HG02938 (cell line): ENCODE results near the gene KANK3.
A peak's percentile ranks its signal among the peaks of the same experiment; 100 is the strongest.

Experiments used
- ATAC-seq: cut with Tn5 transposase; IDR thresholded peaks from one replicate; pipeline ENCODE4 v1.9.1; 2021; ENCODE audit warnings: mild to moderate bottlenecking, moderate library complexity; ENCODE audit not compliant: unreplicated experiment

KANK3 gene

DNA sequence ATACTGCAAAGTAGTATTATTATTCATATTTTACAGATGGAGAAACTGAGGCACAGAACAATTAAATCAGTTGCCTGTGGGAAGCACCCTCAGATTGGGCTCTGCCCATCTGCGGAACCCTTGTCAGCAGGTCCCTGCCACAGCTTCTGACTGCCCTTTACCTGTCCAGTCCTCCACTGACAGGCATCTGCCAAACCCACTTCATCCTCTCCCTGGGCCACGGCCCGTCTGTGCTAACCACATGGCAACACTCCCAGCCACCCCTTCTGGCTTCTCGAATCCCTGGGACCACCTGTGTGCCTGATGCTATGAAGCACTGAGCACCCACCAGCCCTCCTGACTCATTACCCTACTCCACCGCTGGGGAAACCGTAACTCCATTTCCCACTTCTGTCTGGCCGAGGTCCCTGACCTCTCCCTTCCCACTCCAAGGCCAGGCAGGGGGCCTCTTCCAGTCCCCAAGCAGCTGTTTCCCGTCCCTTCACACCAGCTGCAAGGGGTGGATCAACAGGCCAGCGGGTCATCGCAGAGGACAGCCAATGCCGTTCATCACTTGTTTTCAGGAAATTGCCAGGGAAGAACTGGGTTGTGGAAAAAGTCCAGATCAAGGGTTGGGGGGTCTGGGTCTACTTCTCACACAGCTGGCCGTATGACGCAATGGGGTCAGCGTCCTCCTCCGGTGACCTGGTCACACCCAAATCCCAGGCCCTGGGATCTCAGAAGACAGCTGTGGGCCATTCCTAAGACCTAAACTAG is 2.5 kb downstream of the KANK3 start:
- ATAC-seq, result no peak

- ATAC-seq, result no peak
Observed at GRCh38 chr19:8338835-8339234, 4.2 kb downstream of the KANK3 start.

- no peak for ATAC-seq
Observed at GRCh38 chr19:8337728-8338127, 5.3 kb downstream of the KANK3 start.

DNA sequence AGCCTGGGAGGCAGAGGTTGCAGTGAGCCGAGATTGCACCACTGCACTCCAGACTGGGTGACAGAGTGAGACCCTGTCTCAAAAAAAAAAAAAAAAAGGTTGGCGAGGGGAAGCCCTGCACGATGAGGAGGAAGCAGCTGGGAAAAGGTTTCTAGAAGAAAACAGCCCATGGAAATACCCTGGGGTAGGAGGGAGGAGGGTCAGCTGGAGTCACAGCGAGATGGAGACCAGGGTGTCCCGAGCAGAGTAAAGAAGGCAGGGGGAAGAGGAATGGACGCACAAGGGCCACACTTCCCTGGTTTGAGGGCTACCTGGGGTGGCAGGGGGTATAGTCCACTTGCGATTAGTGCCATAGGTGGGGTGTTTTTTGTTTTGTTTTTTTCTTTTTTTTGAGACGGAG is 6.4 kb downstream of the KANK3 start:
- no peak for ATAC-seq

DNA sequence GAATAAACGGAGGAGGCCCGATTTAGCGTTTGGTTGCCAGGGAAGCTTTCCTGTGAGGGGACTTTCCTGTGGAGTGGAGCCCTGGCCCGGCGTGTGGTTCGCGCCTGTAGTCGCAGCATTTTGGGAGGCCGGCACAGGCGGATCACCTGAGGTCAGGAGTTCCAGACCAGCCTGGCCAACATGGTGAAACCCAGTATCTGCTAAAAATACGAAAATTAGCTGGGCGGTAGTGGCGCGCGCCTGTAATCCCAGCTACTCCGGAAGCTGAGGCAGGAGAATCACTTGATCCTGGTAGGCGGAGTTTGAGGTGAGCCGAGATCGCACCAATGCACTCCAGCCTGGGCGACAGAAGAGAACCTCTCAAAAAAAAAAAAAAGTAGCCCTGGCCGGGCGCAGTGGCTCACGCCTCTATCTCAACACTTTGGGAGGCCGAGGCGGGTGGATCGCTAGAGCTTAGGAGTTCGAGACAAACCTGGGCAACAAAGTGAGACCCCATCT is 6.9 kb downstream of the KANK3 start:
- no peak for ATAC-seq

DNA sequence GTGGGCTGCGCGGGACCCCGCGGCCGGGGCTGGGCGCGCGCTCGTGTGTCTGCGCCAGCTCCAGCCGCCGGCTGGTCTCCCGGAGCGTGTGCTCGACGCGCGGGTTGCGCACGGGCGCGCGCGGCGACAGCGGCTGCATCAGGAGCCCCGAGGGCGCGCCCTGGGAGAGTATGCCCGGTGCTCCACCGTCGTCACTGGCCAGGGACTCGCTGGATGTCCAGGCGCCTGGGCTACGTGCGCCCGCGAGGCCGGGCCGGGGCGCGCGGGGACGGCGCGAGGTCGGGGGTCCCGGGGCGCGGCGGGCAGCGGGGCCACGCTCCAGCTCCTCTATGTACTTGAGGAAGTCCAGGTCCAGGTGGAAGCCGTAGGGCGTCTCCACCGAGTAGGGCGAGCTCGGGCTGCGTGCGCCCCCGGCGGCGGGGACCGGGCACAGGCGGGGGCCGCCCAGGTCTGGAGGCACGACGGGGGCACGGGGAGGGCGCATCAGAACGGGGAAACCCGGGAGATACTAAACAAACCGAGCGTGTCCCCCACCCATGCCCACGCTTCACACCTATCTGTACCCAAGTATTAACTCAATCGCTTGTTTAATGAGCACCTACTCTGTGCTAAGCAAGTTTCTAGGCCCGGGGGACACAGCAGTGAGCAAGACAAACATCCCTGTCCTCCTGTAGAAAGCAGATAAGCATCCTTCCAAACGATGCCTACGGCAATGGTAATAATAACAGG is 7.6 kb downstream of the KANK3 start:
- ATAC-seq, result no peak

DNA sequence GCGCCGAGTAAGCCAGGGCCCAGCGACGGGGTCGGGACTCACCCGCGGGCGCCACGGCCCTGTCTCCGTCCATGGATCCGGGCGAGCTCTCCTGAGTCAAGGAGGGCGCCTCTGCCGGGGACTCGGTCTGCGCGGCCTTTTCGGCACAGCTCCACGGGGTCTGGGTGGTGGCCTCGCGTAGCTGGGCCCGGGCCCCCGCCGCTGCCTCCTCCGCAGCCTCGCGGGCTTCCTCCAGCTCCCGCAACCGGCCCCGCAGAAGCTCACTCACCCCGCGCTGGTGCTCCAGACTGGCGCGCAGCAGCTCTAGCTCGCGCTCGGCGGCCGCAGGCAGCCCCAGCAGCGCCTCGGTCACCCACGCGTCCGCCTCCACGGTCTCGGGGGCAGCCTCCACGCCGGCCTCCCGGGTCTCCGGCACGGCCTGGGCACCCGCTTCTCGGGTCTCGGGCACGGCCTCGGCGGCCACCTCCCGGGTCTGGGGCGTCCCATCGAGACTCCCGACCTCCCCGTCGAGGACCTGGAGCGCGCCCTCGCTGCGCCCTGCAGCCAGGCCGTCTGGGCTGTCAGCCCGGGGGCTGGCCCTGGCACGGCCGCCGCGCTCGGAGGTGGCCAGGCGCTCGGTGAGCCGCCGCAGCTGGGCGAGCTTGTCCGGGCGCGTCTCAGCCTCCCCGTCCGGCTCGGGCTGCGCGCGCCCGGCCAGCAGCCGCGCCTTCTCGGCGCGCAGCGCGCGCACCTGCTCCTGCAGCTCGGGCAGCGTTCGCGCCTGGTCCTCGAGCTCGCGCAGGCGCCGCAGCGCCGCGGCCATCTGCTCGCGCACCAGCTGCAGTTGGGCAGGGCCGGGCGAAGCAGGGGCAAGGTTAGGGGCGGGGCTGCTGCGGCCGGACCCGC is 8.4 kb downstream of the KANK3 start:
- ATAC-seq, result no peak

DNA sequence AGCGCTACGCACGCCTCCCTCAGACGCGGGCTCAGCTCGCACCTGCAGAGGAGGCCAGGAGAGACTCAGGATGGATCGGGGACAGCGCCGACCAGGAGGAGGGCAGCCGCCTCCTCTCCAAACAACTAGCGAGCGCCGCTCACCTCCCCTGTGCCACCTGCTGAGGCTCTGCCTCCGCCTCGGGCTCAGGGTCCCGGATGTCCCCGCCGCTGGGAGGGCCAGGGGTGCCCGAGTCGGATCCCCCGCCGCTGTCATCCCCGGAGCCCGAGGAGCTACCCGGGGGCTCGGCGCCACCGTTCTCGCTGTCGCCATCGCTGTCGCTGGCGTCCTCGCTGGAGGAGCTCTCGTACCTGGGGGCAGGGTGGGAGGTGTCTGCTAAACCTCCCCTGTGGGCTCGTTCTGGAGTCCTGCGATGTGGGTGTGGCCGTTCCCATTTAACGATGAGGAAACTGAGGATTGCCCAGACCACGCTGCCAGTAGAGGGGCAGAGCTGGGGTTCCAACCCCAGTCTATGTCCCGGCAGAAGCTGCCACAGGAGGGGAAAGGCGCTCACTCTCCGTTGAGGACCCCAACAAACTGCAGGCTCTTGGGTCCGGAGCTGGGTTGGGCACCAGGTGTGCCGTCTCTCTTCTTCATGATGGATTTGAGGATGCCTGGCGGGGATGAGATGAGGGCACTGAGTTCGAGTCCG is 9.2 kb downstream of the KANK3 start:
- no peak for ATAC-seq

GRCh38 chr19:8332976-8333766 is 9.9 kb downstream of the KANK3 start:
- ATAC-seq, result no peak

DNA sequence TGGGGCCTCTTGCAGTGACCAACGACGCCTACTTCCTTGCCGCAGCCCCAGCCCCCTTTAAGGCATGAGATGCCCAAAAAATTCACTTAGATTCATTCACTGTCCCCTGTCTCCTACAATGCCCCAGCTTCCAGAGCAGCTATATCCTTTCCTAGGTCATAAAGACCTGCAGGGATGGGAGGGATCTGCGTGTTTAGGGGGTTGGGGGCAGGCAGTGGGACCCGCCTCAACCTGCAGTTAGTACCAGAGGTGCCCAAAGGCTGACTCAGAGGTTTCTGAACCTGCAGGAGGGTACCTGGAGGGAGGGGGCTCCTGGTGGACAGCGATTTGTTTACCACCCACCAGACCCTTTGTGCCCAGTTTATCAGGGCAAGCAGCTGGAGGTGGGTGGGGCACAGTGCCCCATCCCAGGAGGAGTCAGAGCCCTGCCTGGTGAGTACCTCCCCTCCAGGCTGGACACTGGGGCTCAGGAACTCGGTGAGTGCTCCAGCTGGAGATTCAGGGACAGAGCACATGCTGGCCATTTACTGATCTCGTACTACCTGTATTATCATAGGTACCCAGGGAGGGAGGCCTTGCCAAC is 11.7 kb downstream of the KANK3 start:
- no peak for ATAC-seq

- no peak for ATAC-seq
Observed at GRCh38 chr19:8329996-8330395, 13.1 kb downstream of the KANK3 start.

- no peak for ATAC-seq
Observed at GRCh38 chr19:8325454-8325853, 17.6 kb downstream of the KANK3 start.

DNA sequence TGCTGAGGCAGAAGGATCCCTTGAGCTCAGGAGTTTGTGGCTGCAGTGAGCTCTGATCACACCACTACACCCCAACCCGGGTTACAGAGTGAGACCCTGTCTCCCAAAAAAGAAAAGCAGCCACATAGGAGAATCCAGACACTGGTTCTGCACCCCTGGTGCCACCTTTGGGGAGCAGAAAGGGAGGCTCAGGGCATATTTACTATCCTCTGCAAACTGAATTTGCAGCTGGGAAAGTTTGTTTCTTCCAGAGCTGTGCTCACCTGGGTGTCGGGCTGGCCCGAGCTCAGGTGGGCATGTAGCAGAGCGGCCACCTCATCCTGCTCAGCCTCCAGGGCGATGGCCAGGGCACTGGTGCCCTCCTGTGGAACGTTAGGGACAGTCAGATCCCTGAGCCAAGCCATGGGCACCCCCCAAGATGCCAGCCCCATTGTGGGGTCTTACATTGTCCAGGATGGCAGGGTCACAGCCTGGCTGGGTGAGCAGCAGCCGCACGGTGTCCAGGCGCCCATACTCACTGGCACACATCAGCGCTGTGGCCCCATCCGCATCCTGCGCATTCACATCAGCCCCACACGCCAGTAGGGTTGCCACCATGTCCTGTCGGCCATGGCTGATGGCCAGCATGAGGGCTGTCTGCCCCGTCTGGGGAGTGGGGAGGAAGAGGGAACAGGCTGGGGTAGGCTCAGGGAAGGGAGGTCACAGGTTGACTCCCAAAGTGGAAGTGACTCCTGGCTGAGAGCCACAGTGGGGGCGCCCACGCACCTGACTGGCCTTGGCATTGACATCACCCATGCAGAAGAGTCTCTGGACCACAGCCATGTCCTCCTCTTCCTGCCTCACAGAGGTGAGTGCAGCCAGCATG is 18.6 kb downstream of the KANK3 start:
- ATAC-seq, result no peak

GRCh38 chr19:8323781-8324185 is 19.3 kb downstream of the KANK3 start:
- ATAC-seq, result no peak

DNA sequence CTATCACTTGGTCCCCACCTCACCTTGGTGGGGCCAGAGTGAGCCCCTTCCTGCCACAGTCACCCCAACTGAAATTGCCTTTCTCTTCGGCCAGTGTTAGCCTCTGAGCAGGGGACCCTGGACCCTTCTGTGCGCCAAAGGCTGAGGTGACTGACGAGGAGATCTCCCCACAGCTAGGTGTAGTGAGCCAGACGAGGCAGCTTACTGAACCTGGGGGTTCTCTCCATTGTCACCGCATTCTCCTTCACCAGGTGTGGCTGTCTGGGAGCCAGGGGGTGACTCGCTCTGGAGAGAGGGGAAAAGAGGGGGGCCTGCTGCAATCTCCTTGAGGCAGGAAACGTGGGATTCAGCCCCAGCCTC is 20.4 kb downstream of the KANK3 start:
- ATAC-seq, result no peak

DNA sequence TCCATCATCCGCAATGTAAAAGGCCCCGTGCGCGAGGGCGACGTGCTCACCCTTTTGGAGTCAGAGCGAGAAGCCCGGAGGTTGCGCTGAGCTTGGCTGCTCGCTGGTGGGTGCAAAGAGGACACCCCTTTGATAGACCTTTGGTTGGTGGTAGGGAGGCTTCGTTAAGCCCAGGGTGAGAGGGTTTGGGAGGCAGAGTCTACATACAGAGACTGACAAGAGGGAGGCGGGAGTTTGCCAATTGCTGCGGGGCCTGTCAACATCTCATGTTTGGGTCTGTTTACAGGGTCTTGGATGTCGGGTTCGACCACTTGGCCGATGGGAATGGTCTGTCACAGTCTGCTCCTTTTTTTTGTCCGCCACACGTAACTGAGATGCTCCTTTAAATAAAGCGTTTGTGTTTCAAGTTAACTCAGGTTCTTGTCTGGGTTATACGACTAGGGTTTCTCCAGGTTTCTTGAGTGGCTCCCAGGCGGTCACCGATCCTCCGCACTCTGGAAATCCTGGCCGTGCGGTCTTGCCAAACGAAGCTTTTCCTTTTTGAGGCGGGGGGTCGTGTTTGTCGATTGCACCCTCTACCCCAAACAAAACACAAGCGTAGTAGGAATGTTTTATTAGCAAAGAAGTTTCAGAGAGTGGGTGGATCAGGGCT is 20.9 kb downstream of the KANK3 start:
- no peak for ATAC-seq

DNA sequence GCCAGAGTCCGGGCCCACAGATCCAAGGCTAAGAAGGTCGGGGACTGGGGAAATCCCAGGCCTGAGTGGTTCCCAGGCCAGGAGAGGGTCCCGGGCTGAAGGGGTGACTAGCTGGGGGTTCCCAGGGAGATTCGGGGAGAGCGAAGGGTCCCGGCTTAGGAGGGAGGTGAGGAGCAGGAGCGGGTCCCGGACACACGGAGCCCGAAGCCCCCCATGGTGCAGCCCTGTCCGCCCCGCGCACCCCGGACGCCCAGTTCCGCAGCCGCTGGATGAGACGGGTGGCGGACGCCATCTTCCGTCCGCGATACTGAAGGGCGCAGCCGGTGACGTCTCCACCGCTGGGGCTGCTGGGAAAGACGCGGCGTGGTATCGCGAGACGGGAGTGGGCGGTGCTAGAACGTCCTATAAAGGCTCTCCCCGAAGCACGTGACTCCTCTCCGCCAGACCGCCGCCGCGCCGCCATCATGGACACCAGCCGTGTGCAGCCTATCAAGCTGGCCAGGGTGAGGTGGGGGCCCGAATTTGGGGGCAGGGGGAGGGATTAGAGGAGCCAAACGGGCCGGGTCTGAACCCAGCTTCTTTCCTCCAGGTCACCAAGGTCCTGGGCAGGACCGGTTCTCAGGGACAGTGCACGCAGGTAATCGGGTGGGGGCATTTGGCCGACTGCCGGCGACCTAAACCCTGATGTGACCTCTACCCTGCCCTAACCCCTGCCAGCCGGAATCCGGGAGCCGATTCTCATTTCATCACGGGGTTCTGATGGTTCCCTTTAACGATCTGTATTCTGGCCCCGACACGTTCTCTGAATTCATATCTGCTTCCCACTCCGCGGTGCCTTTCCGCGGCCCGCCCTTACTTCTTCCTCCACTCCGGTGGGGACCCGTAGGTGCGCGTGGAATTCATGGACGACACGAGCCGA is 21.7 kb downstream of the KANK3 start, which contains the start of the genes NDUFA7 and RPS28:
TSS of gene NDUFA7 (minus strand) at position 309 of the 919 bp plus-strand sequence. CDS start at position 292, 17 bp downstream.
TSS of gene RPS28 (plus strand) at position 430 of the 919 bp plus-strand sequence. CDS start at position 465, 35 bp downstream.
- peak; percentile 85 for ATAC-seq
